CD8-positive, alpha-beta memory T cell (primary cell): ENCODE measurements around the gene NAP1L1. TPM values are rescaled to one million over a fixed set of nuclear protein-coding genes. Genes with fewer than 3 reads are reported as not detected.
A peak's percentile ranks its signal among the peaks of the same experiment; 100 is the strongest.

Source experiments
- CTCF ChIA-PET: fragments of 350-600 bp; sonication (Branson Sonifier 250); formaldehyde crosslinking; loops from one replicate; lab custom pipeline; 2021; ENCODE audit warnings: antibody characterized with exemption; lab: Charles Lee
- POLR2A ChIA-PET: fragments of 350-600 bp; sonication (Branson Sonifier 250); formaldehyde crosslinking; loops from one replicate; lab custom pipeline; 2021; ENCODE audit warnings: antibody characterized with exemption; lab: Charles Lee
- DNase-seq, 5 donors: peaks; one replicate each; pipeline versions ENCODE4 v3.0.0 to v3.0.0-alpha.2; 2020 to 2022; ENCODE audit warnings: mixed read lengths in 1 of 5
- H3K27ac ChIP-seq: one replicate; pipeline ENCODE4 v1.7.0; 2013; ENCODE audit warnings: low read depth, mild to moderate bottlenecking, low read length, moderate library complexity
- H3K27me3 ChIP-seq: 2 replicates; pipeline ENCODE4 v1.7.0; 2013; ENCODE audit warnings: low read length, mild to moderate bottlenecking; ENCODE audit not compliant: insufficient read depth, poor library complexity, severe bottlenecking
- H3K36me3 ChIP-seq: 2 replicates; pipeline ENCODE4 v1.7.0; 2013; ENCODE audit warnings: mild to moderate bottlenecking, low read length, moderate library complexity; ENCODE audit not compliant: insufficient read depth
- H3K4me1 ChIP-seq: 2 replicates; pipeline ENCODE4 v1.7.0; 2013; ENCODE audit warnings: mild to moderate bottlenecking, low read length, moderate library complexity; ENCODE audit not compliant: insufficient read depth
- H3K4me3 ChIP-seq: 2 replicates; pipeline ENCODE4 v1.7.0; 2013; ENCODE audit warnings: mild to moderate bottlenecking, low read length
- H3K9me3 ChIP-seq: 2 replicates; pipeline ENCODE4 v1.7.0; 2013; ENCODE audit warnings: mild to moderate bottlenecking, low read length
- H3K27ac Mint-ChIP-seq, 8 donors: one replicate each; pipeline ENCODE4 v1.8.0; 2020 to 2021; ENCODE audit warnings: mixed read lengths in 8 of 8, mild to moderate bottlenecking in 6 of 8, inconsistent platforms in 3 of 8, moderate library complexity in 3 of 8
- H3K27me3 Mint-ChIP-seq, 2 donors: one replicate each; pipeline ENCODE4 v1.8.0; 2020 to 2021; ENCODE audit warnings: mixed read lengths in 2 of 2, mild to moderate bottlenecking in 1 of 2, moderate library complexity in 1 of 2
- H3K36me3 Mint-ChIP-seq, 3 donors: one replicate each; pipeline ENCODE4 v1.8.0; 2020 to 2021; ENCODE audit warnings: mixed read lengths in 3 of 3, inconsistent platforms in 1 of 3, mild to moderate bottlenecking in 1 of 3
- H3K4me1 Mint-ChIP-seq, 3 donors: one replicate each; pipeline ENCODE4 v1.8.0; 2020 to 2021; ENCODE audit warnings: mixed read lengths in 3 of 3, inconsistent platforms in 1 of 3, mild to moderate bottlenecking in 1 of 3
- H3K4me3 Mint-ChIP-seq, 7 donors: one replicate each; pipeline ENCODE4 v1.8.0; 2020 to 2021; ENCODE audit warnings: mixed read lengths in 7 of 7, mild to moderate bottlenecking in 6 of 7, moderate library complexity in 4 of 7, inconsistent platforms in 2 of 7
- H3K9me3 Mint-ChIP-seq, 5 donors: one replicate each; pipeline ENCODE4 v1.8.0; 2020 to 2022; ENCODE audit warnings: mixed read lengths in 5 of 5, mild to moderate bottlenecking in 3 of 5, moderate library complexity in 2 of 5, inconsistent platforms in 1 of 5
- polyA plus RNA-seq: library from polyadenylated mRNA; unstranded; fragments of 300-500 nt; fragmentation: Illumina TruSeq; gene quantifications from one replicate; pipeline ENCODE4 v1.2.3, GENCODE V29; 2021
- total RNA-seq, 2 experiments: library from RNA; stranded (reverse); gene quantifications; one replicate each; pipeline ENCODE4 v1.2.3, GENCODE V29; 2021

The NAP1L1 gene
- total and polyA plus RNA-seq, 3 experiments from 2014 or later = 166 to 964 (median 926) TPM

DNA sequence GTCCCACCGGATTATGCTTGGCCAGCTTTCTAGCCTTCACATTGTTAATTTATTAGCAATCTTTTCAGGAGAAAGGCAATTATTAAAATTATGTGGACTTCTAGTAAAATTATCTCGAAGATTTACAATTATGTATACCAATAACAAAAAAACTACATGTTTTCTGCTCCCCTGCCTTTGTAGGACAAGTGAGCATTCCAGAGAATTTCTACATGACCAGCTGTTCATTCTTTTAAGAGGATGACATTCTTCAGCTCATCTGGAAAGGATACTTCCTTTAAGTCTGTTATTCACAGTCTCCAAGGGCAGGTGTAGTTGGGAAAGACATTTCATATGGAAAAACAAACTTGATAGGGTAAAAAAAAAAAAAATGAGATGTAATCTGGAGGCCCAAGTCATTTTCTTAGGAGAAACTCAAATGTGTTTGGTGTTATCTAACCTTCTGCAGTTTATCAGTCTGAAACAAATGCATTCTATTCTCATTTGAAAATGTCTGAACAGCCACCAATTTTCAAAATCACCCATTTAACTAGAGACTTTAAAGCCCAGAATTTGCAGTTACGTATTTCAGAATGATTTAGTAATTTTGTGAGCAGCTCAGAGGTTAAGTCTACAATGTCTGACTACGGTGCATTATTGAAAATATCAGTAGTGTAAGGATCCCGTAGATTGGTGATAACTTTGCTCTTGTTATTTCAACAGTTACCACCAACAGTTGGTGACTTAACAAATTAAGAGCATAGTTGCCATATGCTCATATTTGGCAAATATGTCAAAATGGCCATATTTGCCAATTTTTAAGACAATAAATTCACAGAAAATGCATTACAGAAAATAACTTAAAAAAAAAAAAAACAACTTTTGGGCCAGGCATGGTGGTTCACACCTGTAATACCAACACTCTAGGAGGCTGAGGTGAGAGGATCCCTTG, 51.1 kb downstream of the NAP1L1 start:
- Histone ChIP-seq H3K36me3 (no peaks in the 10 kb centered on the region), H3K9me3 (no peaks in the 10 kb centered on the region), H3K27me3 (no peaks in the 10 kb centered on the region), H3K4me3 (no peak overlapping the region), H3K4me1 (peaks cover 19% of the 10 kb centered on the region), H3K27ac (peak overlapping the region; percentile 86)
- no peaks in the 10 kb centered on the region for H3K27me3 Mint-ChIP-seq
- DNase-seq = no peak
- peaks cover 0 to 27% (median 0%) of the 10 kb centered on the region in 3 donors for H3K36me3 Mint-ChIP-seq
- ChIA-PET CTCF (interaction anchor here (1.1 to 3.8 kb wide), 3 partner anchors 12 to 507 kb away, joined by 3 to 66 read pairs (median 5); no protein-coding TSS in a partner anchor), POLR2A (interaction anchor here (0.7 to 5.0 kb wide), 3 partner anchors 13 to 744 kb away, joined by 4 to 77 read pairs (median 4); no protein-coding TSS in a partner anchor)
- H3K9me3 Mint-ChIP-seq = no peaks in the 10 kb centered on the region
- H3K4me1 Mint-ChIP-seq = peaks cover 28 to 51% (median 34%) of the 10 kb centered on the region in 3 donors
- peak overlapping the region; percentile 88 to 98 (median 94) for H3K4me3 Mint-ChIP-seq
- H3K27ac Mint-ChIP-seq = peak overlapping the region in 7 of 8 donors; percentile 86 to 97 (median 96)

DNA sequence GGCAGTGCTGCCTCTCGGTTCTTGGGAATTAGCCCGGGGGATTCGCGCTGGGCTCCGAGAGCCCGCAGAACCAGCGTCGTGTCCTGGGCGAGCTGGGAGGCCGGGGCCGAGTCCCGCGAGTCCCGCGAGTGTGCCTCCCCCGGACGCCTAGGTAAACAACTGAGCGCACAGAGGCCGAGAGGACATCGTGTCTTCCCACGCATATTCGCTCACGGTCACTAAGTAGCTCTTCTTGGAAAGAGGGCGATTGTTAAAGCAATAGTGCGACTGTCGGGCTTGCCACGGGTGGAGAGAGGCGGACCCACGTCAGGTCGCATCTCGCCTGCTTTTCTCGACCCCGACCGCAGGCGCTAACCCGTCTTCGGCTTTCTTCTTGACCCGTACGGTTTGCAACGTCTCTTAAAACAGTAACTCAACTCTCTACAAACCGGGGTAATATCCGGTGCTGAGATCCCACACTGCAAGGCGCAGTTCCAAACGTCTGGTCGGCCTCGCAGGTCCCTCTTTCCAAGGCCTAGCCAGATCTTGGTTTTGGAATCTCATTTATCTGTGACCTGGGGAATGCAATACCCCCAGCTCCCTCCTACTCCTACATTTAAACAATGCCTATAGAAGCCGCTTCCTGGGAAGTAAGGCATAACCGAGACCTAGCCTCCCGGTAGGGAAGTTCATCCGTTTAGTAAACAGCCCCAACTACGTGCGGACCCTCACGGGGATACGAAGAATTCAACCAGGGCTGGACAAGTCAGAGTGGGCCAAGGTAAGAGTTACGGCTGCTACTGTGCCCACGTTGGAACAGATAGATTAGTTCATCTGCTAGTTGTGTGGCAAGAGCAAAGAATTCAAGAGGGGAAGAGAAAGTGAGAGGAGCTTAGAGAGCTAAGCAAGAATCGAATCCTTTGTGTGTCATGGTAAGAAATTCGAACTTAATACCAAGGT, 52.2 kb downstream of the NAP1L1 start:
- H3K27ac Mint-ChIP-seq = peak overlapping the region; percentile 86 to 97 (median 96)
- H3K4me1 ChIP-seq = peaks cover 19% of the 10 kb centered on the region
- peak overlapping the region; percentile 86 for H3K27ac ChIP-seq
- H3K36me3 Mint-ChIP-seq = peaks cover 0 to 28% (median 0%) of the 10 kb centered on the region in 3 donors
- no peaks in the 10 kb centered on the region for H3K36me3 ChIP-seq
- H3K9me3 ChIP-seq = no peaks in the 10 kb centered on the region
- CTCF ChIA-PET = interaction anchor here (0.6 to 3.8 kb wide), 31 partner anchors 8 to 641 kb away, joined by 3 to 66 read pairs (median 3); partner anchors contain the start of genes GLIPR1, GLIPR1L2 and KRR1
- no peaks in the 10 kb centered on the region for H3K27me3 Mint-ChIP-seq
- POLR2A ChIA-PET = interaction anchor here (0.7 to 5.0 kb wide), 13 partner anchors 12 to 743 kb away, joined by 3 to 77 read pairs (median 4); partner anchors contain the start of genes GLIPR1, KRR1, NAP1L1 and OSBPL8
- no peaks in the 10 kb centered on the region for H3K27me3 ChIP-seq
- H3K4me1 Mint-ChIP-seq = peaks cover 25 to 49% (median 35%) of the 10 kb centered on the region in 3 donors
- H3K4me3 ChIP-seq = peak overlapping the region; percentile 83
- no peaks in the 10 kb centered on the region for H3K9me3 Mint-ChIP-seq
- peak in 3 of 5 donors; percentile 26 to 60 (median 27) for DNase-seq
- H3K4me3 Mint-ChIP-seq = peak overlapping the region; percentile 88 to 98 (median 94)

DNA sequence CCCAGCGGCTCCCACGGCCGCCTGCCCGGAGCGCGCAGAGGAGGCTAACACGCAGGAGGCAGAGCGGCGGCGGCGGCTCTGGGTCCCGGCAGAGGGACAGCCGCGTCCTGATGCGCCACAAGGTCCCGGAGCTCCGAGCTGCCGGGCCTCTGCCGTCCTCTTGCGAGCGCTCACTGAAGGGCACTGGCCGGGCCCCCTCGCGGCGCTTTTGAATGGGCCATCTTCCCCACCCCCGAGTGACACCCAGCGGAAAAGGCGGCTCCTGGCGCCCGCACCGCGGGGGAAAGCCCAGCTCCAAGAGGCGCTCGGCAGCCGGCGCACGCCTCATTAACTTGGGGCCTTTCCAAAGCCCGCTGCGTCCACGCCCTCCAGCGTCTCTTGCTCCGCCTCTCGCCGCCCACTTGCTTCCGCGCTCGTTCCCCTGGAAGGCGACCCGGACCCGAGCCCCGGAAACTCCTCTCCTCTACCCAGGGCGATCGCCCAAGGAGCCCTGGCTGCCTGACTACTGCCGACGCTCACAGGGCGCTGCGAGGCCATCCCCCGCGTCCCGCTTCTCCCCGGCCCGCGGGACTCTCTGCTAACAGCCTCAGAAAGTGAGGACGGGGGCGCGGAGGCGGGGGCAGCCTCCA, 53.0 kb downstream of the NAP1L1 start, which contains the start of gene PHLDA1:
Gene PHLDA1, minus strand, starts transcription at position 363 of the 629 bp plus-strand sequence.
- peak within 1 kb of the TSS; percentile 83 for H3K4me3 ChIP-seq
- H3K4me3 Mint-ChIP-seq = peak within 1 kb of the TSS; percentile 88 to 98 (median 94)
- DNase-seq = peak; percentile 75 to 96 (median 90)
- no peaks in the 10 kb centered on the region for H3K9me3 ChIP-seq
- H3K27me3 ChIP-seq = no peaks in the 10 kb centered on the region
- H3K27me3 Mint-ChIP-seq = no peaks in the 10 kb centered on the region
- no peaks in the 10 kb centered on the region for H3K36me3 ChIP-seq
- H3K27ac Mint-ChIP-seq = peak within 1 kb of the TSS; percentile 86 to 97 (median 96)
- peak within 1 kb of the TSS; percentile 86 for H3K27ac ChIP-seq
- peaks cover 24 to 53% (median 35%) of the 10 kb centered on the region in 3 donors for H3K4me1 Mint-ChIP-seq
- no peaks in the 10 kb centered on the region for H3K9me3 Mint-ChIP-seq
- peaks cover 19% of the 10 kb centered on the region for H3K4me1 ChIP-seq
- POLR2A ChIA-PET = interaction anchor here (0.6 to 5.0 kb wide), 18 partner anchors 11 to 551 kb away, joined by 3 to 77 read pairs (median 4); partner anchors contain the start of genes GLIPR1, KRR1, NAP1L1 and OSBPL8
- peaks cover 0 to 28% (median 0%) of the 10 kb centered on the region in 3 donors for H3K36me3 Mint-ChIP-seq
- CTCF ChIA-PET = interaction anchor here (0.6 to 3.8 kb wide), 36 partner anchors 9 to 640 kb away, joined by 3 to 66 read pairs (median 3); partner anchors contain the start of genes GLIPR1, GLIPR1L2 and KRR1

DNA sequence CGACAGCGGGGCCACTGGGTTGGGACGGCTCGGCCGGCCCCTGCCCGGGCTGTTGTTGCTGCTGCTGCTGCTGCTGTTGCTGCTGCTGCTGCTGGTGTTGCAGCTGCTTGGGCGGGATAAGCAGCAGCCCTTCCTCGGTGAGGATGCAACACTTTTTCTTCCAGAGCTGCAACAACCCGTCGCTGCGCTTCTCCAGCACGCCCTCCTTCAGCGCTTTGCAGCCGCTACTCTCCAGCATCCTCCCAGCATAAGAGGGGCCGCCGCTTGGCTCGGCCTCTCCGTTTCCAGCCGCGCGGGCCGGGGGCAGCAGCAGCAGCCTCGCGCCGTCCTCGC, 53.4 kb downstream of the NAP1L1 start:
- no peak for DNase-seq
- Mint-ChIP-seq H3K4me3 (peak overlapping the region; percentile 88 to 98 (median 94)), H3K27me3 (no peaks in the 10 kb centered on the region), H3K9me3 (no peaks in the 10 kb centered on the region), H3K27ac (peak overlapping the region; percentile 86 to 97 (median 94)), H3K4me1 (peaks cover 24 to 56% (median 35%) of the 10 kb centered on the region in 3 donors), H3K36me3 (peaks cover 0 to 28% (median 0%) of the 10 kb centered on the region in 3 donors)
- no peaks in the 10 kb centered on the region for H3K36me3 ChIP-seq
- H3K4me1 ChIP-seq = peaks cover 19% of the 10 kb centered on the region
- H3K27me3 ChIP-seq = no peaks in the 10 kb centered on the region
- ChIA-PET POLR2A (interaction anchor here (0.6 to 5.0 kb wide), 16 partner anchors 10 to 550 kb away, joined by 3 to 77 read pairs (median 4); partner anchors contain the start of genes GLIPR1, KRR1, NAP1L1 and OSBPL8), CTCF (interaction anchor here (0.6 to 3.8 kb wide), 33 partner anchors 9 to 640 kb away, joined by 3 to 66 read pairs (median 3); partner anchors contain the start of genes GLIPR1, GLIPR1L2 and KRR1)
- H3K4me3 ChIP-seq = peak overlapping the region; percentile 83
- H3K27ac ChIP-seq = peak overlapping the region; percentile 86
- H3K9me3 ChIP-seq = no peaks in the 10 kb centered on the region

DNA sequence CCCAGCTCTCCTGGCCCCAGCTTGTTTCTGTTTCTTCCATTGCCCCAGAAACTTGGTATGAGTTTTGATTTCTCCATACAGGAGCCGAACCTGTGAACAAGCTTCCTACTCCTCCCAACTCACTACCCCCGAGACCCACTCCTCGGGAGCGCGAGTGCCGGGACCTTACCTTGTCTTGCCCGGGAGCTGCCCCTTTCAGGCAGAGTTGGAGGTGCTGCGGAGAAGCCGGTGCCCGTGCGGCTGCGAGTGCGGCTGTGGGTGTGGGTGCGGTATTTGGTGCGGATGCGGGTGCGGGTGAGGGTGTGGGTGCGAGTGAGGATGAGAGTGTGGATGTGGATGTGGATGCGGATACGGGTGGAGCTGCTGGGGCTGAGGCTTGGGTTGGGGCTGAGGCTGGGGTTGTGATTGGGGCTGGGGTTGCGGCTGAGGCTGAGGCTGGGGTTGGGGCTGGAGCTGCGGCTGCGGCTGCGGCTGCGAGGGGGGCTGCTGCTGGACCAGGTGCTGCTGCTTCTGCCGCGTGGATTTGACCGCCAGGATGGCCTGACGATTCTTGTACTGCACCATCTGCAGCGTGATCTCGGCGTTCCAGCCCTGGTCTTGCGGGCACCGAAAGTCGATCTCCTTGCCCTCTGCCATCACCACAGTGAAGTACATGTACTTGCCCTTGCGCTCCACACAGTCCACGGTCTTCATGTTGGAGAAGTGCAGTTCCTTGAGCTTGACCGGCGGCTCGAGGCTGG, 54.0 kb downstream of the NAP1L1 start:
- H3K4me3 ChIP-seq = peak overlapping the region; percentile 83

DNA sequence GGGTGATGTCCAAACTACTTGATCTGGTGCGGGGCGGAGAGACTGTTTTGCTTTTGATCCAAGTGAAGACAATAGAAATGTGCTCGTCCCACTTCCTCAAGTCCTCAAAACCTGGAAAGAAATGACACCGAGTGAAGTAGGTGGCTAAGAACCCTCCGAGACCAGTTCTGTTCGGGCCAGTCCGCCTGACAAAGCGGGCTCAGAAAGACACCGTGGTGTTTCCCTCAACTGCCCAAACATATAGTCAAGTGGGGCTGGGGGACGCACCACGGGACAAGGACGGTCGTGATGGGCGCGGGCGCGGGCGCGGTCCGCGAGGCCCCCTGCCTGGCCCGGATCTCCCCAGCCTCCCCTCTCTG, 54.5 kb downstream of the NAP1L1 start:
- H3K27ac Mint-ChIP-seq = peak overlapping the region; percentile 61 to 95 (median 90)
- Histone ChIP-seq H3K36me3 (no peaks in the 10 kb centered on the region), H3K4me3 (peak overlapping the region; percentile 83), H3K9me3 (no peaks in the 10 kb centered on the region), H3K27ac (peak overlapping the region; percentile 41), H3K27me3 (no peaks in the 10 kb centered on the region), H3K4me1 (peaks cover 19% of the 10 kb centered on the region)
- ChIA-PET CTCF (interaction anchor here (1.2 to 3.8 kb wide), 8 partner anchors 9 to 545 kb away, joined by 3 to 66 read pairs (median 6); no protein-coding TSS in a partner anchor), POLR2A (interaction anchor here (1.8 to 5.0 kb wide), 2 partner anchors 9 to 86 kb away, joined by 7 to 77 read pairs; no protein-coding TSS in a partner anchor)
- DNase-seq = peak in 1 of 5 donors; percentile 15
- H3K36me3 Mint-ChIP-seq = peaks cover 0 to 28% (median 0%) of the 10 kb centered on the region in 3 donors
- H3K4me1 Mint-ChIP-seq = peaks cover 24 to 67% (median 42%) of the 10 kb centered on the region in 3 donors
- H3K9me3 Mint-ChIP-seq = no peaks in the 10 kb centered on the region
- peak overlapping the region; percentile 88 to 98 (median 94) for H3K4me3 Mint-ChIP-seq
- H3K27me3 Mint-ChIP-seq = no peaks in the 10 kb centered on the region

More for the DNA sequence above, 54.0 kb downstream of the NAP1L1 start:
- Histone ChIP-seq H3K4me1 (peaks cover 19% of the 10 kb centered on the region), H3K9me3 (no peaks in the 10 kb centered on the region), H3K27ac (peak overlapping the region; percentile 86), H3K27me3 (no peaks in the 10 kb centered on the region), H3K36me3 (no peaks in the 10 kb centered on the region)
- Mint-ChIP-seq H3K4me3 (peak overlapping the region; percentile 88 to 98 (median 94)), H3K36me3 (peaks cover 0 to 28% (median 0%) of the 10 kb centered on the region in 3 donors), H3K27ac (peak overlapping the region; percentile 86 to 97 (median 92)), H3K9me3 (no peaks in the 10 kb centered on the region), H3K4me1 (peaks cover 24 to 62% (median 38%) of the 10 kb centered on the region in 3 donors), H3K27me3 (no peaks in the 10 kb centered on the region)
- ChIA-PET POLR2A (interaction anchor here (0.5 to 5.0 kb wide), 6 partner anchors 10 to 550 kb away, joined by 3 to 77 read pairs (median 6); partner anchors contain the start of genes GLIPR1 and OSBPL8), CTCF (interaction anchor here (0.6 to 3.8 kb wide), 29 partner anchors 9 to 639 kb away, joined by 3 to 66 read pairs (median 4); partner anchors contain the start of genes GLIPR1 and GLIPR1L2)
- DNase-seq = peak; percentile 18 to 76 (median 49)
